Medulla oblongata (tissue), 1 donor: ENCODE measurements around the gene SERPINE1.
A peak's percentile ranks its signal among the peaks of the same experiment; 100 is the strongest.

ENCODE experiments used
- DNase-seq: peaks from one replicate; pipeline ENCODE4 v3.0.0-alpha.2; 2015; ENCODE audit errors: extremely low spot score

The SERPINE1 gene

DNA sequence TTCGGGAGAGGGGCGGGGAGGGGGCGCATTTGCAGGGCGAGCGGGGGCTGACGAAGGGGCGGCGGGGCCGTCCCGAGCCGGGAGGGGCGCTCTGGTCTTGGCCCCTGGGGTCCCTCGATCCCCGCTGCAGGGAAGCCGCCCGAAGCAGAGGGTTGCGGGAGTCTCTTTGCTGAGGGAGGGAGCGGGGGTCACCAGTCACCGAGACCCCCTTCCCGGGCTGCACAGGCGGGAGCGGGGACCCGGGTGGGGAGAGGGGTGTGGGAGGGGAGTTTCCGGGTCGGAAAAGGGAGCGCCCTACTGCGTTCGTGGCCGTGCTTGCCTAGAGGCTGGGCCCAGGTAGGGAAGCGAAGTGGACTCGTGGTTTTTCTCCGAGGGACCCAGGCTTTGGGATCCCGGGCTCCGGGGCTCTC, 27.8 kb downstream of the SERPINE1 start:
- DNase-seq = no peak

DNA sequence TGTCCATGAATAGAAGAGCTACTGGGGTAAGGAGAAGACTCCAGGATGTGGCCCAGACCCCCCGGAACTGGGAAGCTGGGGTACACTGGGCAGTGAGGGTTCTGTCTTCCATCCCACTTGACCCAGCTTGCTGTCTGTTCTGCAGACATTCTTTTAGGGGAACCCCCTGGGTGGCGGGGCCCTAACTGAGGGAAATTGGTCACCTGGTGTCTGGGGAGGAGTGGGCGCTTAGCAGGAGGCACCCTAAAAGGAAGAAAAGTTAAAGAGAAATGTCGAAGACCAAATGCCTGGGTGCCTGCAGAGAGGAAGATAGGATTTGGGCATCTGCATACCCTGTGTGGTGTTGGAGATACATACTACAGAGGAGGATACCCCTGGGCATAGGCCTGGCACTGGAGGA, 28.4 kb downstream of the SERPINE1 start:
- DNase-seq = no peak

DNA sequence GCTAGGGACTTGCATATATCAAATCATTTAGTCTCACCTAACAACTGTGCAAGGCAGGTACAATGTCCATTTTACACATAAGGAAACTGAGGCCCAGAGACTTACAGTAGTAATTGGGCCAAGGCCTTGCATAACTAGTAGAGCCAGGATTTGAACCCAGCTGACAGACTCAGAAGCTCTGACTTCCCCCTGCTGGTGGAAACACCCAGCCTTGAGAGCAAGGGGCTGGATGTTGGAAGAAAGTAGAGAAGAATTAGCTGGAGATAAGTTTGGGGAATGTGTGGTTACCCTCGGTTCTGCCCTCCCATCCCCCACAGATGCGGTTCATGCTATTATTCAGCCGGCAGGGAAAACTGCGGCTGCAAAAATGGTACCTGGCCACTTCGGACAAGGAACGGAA, 29.4 kb downstream of the SERPINE1 start:
- DNase-seq = no peak

DNA sequence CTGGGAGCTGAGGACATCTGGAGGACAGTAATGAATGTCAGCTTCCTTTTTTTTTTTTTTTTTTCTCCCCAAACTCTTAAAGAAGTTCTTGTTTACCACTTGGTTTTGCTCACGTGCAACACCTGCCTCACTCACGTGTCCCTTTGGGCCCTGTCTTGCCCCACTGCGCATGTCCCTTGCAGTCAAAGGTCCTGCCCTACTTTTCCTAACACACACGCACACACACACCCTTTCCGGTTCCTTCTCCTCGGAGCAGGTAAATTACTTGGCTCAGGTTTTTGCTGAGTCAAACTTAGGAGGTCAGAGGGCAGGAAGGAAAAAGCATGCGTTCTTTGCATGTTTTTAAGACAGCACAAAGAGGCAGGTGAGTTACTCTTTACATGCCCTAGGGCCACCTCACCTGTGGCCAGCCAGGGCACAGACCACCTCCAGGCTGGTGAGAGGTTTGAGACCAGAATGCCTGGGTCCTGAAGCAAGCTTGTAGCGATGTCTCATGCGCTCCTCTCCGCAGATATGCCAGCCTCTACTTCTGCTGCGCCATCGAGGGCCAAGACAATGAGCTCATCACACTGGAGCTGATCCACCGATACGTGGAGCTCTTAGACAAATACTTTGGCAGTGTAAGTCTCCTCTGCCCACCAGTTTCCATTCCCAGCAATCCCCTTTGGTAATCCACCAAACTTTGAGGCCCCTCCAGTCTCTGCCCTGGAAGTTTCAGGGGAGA, 30.1 kb downstream of the SERPINE1 start:
- no peak for DNase-seq

DNA sequence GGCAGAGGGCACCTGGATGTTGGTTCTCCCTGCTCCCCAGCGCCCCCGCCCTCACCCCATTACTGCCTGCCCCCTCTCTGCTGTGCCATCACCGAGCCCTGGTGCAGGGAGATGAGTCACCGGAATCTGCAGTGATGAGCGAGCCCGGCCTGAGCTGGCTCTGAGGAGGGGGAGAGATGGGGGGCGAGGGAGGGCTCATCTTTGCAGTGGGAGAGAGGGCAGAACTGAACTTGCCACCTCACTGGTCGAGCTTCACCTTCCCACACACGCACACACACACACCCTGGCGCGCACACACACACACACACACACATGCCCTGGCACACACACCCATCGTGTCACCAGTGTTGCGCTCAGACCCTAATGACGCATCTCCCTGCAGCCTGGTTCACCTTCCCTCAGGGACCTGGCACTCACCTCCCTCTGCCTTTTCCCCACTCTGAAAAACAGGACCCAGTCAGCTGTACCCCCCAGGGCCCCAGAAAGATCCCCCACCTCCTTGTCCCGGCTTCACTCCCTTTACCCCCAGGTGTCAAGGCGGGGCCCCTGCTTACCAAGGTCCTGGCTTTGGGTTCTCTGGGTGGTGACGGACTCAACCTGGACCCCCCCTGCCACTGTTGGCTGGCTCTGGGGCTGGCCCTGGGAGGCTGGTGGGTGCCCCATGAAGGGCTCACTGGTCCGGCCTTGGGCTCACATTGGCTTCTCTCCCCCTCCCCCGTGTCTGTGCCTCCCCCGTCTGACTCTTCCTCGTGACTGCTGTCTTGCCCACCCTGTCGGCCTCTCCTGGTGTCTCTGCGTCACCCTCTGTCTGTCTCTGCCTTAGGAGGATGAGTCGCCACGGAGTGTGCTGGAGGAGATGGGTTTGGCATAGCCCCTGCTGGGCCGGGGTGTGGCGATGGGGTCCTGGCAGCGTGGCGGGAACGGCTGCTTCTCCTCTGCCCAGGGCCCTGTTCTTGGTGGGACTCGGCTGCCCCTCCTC, 33.1 kb downstream of the SERPINE1 start:
- DNase-seq = no peak

DNA sequence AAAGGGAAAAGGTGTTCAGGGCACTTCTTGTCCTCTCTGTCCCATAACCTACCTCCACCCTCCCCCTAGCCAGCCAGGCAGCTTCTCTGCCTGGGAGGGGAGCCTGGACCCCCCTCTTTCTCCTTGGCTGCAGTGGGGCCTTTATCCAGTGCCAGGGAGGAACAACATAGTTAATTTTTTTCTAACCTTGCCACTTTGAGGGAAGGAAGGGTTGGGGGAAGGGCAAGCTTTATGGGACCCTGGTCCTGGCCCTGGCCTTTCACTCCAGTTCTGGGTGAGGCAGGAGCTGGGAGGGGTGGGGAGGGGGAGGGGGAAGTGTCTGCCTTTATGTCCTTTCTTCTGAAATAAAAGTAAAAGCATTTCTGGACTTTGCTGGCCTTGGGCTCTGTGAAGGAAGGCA, 34.0 kb downstream of the SERPINE1 start:
- DNase-seq = no peak

DNA sequence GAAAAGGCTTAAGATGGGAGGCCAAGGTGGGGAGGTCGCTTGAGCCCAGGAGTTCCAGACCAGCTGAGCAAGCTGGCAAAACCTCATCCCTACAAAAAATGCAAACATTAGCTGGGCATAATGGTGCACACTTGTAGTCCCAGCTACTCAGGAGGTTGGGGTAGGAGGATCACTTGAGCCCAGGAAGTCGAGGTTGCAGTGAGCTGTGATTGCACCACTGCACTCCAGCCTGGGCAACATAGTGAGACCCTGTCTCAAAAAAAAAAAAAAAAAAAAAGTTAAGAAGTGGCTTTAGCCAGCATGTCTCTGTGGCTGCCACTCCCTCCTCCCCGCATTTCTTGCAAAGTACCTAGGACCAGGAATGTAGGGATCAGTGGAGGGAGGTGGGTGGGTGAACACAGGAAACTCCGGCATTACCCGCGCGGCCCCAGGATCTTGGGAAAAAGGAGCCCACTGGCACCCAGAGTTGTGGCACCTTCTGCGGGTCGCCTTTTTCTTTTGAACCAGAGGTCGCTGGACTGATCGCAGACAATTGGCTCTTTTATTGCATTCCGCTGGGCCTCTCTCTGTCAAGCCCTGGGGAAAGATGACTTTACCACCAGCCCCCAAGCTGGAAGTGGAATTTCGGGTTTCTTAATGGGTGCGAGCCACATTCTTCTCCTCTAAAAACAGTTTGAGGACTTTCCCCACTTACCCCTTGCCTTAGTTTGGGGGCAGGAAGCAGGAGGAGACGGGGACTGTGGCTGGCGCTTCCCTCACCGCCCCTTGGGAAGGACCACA, 35.0 kb downstream of the SERPINE1 start:
- DNase-seq = no peak

DNA sequence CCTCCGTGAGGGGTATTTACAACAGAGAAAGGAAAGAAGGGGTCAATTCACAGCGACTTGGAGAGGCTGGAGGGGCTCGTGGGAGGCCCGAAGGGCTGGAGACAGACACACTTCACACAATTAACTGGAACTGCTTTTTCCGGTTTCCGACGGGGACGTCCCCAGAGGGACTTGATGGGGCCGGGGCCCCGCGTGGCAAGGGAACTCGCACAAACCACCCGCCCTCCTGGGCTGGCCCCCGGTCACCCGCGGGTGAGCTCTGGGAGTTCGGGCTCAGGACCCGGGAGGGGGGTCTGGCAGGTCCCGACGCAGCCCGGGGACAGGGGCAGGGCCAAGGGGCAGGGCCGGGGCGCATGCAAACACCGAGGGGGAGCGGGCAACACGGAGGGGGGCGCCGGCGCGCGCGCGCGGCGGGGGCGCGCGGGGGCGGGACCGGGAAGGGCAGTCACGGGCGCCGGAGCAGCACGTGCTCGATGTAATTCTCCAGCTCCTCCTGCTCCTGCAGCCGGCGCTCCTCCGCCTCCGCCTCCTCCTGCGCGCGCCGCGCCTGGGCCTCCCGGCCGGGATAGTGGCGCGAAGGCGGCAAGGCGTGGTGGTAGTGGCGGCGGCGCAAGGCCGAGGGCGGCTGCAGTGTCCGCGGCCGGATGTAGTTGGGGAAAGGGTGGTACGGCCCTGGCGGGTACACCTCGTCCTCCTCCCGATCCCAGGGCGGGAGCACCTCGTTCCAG, 35.8 kb downstream of the SERPINE1 start:
- no peak for DNase-seq

DNA sequence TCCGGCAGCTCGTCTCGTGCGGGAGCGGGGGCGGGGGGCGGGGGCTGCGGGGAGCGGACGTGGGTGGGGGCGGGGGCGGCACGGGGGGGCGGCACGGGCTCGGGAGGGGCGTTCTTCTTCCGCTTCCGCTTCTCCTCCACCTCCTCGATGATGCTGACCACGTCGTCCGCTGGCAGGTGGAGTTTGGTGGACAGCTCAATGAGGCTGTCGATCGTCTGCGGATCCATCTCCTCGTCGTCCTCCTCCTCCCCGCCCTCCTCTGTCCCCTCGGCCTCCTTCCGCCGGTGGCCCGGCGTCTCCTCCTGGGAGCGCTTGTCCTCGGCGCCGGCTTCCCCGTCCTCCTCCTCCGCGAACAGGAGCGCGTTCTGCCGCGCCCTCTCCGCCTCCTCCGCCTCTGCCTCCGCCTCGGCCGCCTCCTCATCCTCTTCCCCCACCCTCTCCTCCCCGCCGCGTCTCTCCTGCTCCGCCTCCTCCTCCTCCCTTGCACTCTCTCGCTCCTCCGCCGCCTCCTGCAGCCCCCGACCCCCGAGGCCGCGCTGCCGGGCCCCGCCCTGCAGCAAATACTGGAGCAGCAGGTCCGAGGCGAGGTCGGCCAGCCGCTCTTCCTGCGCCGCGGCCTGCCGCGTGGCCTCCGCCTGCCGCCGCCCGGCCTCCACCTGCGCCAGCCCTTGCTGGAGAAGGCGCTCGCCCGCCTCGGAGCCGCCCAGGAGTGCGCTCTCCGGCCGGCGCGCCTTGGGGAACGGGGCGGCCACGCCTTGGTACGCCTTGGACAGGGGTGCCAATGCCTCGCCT, 36.6 kb downstream of the SERPINE1 start:
- DNase-seq = no peak

DNA sequence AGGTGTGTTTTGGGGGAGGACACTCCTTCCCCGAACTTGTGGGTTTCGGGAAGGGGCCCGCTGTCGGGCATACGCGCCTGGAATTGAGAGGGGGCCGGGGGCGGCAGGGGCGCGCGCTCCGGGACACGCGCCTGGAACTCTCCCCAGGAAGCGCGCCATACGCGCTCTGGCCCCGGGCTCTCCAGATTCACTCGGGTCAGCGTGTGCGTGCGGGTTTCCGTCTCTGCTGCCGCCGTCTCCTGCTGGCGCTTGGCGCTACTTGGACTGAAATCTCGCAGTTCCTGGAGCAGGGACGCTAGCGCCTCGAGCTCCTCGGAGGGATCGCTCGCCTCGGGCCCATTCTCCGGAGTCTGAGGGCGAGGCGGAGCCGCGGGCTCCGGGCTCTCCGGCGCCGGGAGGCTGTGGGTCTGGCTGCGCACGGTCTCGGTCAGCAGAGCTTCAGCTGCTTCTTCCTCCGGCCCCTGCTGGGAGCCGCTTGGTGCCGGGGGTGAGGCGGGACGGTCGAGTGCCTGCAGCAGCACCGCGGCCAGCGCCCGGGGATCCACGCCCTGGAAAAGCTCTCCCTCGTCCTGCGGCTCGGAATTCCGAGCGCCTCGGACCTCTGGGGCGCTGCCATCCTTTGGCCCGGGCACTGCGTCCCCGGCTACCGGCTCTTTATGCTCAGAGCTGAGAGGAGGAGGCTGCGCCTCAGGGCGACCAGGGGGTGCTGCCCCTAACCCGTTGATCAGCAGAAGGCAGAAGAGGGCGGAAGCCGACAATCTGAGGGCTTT, 37.4 kb downstream of the SERPINE1 start:
- DNase-seq = no peak

DNA sequence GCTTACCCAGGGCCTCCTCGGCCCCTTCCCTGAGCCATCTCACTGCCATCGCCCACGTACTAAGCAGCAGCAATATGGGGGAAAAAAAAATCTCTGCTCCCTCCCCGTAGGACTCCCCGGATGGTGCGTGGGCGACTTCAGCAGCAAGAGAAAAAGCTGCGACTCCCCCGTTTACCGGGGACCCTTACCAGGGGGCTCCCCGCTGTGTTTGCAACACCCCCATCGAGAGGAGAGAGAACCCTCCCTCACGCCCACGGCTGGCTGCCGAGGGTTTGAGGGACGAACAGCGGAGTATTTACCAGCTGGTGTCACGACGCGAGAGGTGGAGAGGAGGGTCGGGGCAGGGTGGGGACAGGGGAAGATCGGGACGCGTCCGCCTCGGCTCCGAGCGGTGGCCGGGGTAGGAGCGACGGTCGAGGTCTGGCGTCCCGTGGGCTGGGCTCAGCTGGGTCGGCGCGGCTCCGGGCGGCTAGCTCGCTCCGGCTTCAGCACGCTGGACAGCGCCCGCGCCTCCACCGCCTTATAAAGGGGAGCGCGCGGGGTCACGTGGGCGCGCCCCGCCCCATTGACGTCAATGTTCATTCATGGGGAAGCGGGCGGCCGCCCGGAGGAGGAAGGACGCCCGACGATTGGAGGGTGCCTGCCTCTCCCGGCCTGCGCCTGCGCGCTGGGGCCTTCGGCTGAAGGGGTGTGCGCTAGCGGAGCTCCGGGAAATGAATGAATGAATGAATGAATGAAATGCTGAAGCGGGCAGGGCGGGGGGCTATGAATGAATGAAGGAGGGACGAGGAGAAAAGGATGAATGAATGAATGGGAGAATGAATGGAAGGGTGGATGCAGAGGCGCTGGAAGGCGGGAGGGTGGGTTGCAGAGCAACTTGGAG, 38.4 kb downstream of the SERPINE1 start, which contains the start of gene VGF:
Gene VGF, minus strand, starts transcription at position 495 of the 883 bp plus-strand sequence. CDS start 726 bp downstream, outside the sequence.
- peak; percentile 91 for DNase-seq

DNA sequence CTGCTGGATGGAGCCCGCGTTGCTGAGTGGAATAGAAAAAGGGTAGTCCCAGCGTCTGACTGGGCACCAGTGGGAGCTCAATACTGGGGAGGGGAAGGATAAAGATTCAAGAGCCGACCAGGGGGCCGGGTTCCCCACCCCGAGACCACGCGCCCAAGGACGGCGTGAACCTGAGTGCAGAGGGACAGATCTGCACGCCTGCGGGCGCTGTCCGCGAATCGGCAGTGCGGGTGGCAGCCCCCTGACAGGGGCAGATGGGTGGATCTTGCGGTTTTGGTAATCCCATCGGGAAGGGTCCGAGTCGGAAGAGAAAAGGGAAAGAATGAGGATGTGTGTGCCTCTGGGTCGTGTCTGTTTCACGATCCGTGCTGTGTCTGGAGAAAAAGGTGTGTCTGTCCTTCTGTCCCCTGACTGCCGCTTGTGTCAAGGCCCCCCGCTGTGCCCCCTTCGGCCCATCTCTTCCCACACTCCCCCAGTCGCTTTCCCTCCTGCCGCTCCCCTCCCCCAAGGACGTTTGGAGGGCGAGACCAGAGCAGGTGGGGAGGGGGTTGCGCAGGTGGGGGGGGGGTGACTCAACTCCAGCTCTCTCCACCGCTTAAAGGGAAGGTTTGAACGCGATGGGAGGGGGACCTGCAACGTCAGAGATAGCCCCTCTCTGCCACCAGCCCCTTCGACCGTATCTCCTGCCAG, 39.2 kb downstream of the SERPINE1 start:
- no peak for DNase-seq

DNA sequence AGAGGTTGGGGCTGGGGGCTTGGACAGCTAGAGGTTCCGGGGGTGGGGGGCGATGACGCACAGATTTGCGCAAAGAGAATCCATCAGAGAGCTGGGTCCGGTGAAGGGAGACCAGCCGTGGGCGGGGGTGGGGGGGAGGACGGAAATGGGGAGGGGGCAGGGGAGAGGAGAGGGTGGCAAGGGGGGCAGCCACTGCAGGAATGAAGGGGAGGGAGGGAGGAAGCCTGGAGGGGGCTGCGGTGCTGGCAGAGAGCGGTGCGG, 39.7 kb downstream of the SERPINE1 start:
- DNase-seq = no peak

DNA sequence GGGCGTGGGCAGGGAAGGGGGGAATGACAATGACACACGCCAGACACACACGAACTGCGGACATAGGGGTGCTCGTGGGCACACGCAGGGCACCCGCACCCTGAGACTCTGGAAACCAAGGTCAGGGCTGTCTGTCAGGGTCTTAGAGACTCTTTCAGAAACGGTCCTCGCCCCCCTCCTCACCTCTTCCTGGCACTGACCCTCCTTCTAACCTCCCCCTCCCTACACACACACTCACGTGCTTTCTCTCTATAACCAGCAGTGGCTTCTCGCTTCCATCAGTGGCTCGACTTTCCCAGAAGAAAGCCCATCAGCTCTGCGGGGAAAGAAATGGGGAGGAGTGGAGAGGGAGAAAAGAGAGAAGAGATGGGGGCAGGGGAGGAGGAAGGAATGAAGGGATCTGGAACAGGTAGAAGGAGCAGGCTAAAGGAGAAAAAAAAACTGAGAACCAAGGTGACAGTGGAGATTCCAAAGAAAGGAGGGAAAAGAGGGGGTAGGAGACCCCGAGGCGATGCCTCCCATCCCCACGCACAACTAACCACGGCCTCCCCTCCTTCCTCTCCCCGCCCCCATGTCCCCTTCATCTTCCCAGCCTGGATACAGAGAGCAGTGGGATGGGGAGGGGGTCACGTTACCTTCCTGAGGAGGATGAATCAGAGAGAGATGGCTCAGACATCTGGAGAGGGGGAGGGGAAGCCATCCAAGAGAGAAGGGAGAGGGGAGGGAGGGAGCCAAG, 40.2 kb downstream of the SERPINE1 start:
- DNase-seq = no peak

DNA sequence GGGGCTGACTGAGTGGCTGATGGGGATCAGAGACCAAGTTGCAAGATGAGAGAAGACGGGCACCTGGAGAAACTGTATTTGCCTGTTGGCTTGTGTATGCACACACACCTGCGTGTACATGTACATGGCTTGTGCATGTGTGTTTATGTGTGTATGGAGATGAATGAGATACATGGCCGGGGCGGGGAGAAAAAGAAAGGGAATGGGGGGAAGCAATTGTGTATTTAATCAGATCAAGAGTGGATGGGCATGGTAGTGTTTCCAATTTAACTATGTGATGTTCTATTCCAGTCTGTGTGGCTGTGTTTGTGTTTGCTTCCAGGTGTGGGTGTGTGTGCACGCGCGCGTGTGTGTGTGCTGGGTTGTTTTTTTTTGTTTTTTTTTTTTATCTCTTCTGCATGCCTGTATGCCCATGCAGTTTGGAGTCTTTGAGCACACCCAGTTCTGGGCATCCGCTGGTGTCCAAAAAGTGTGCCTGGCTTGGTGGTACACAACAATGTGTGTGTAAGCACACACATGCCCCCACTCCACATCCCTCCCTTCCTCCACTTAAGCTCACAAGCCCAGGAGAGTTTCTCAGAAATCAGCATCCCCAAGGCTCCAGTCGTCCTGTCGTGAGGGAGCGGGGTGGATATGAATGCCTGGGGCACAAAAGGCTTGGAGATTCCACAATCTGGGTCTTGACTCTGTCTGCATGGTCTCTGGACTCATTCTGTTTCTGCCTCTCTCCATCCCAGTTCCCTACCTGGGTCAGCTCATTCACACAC, 40.9 kb downstream of the SERPINE1 start:
- DNase-seq = no peak

DNA sequence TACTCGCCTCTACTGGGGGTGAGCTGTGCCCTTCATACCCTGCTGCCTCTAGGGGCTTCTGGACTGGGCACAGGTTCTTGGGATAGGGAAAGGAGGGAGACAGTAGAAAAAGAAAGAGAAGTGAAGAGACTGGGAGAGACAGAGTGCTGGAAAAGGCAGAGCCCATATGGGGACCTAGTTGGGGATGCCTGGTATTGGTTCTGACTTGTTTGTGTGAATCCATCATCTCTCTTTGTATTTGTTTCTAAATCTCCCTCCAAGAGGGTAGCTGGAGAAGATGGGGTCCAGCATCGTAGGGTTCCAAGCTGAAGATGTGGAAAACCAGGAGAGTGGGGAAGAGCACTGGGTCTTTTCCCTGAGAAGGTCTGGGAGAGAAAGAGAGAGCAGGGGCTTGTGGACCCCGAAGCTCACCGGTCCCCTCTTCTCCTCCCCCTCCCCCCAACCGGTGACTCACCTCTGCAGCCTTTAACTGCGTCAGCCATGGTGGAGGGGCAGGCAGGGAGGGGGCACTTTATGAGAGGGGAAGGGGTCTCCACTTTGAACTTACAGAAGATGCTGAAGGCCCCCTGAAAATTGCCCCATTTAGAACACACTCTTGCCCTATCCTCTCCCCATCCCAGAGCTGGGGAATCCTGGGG, 41.6 kb downstream of the SERPINE1 start:
- no peak for DNase-seq
